Measurements from ENCODE around the gene CDK14. TPM values are rescaled to one million over a fixed set of nuclear protein-coding genes. Genes with fewer than 3 reads are reported as not detected.

Gene CDK14
- total and polyA plus RNA-seq, 11 donors: 2.9 to 37.7 (median 21.3) TPM

GRCh38 chr7:90982228-90982627, 386.1 kb downstream of the CDK14 start:
- intact Hi-C loops (cut with DNase I): no loop called here
- H3K4me1 ChIP-seq: peaks cover 0 to 1% (median 0%) of the 10 kb centered on the region in 12 donors
- 93 to 98% (median 96%) methylated on average over 2 of the region's 2 CpGs for WGBS, 4 donors
- peaks cover 0 to 12% (median 0%) of the 10 kb centered on the region in 9 donors for H3K36me3 ChIP-seq
- peaks cover 0 to 13% (median 0%) of the 10 kb centered on the region in 12 donors for H3K9me3 ChIP-seq
- H3K4me3 ChIP-seq: no peak overlapping the region
- DNase-seq (no peak), ATAC-seq (no peak)
- no peaks in the 10 kb centered on the region for H3K27me3 ChIP-seq
- H3K27ac ChIP-seq: no peak overlapping the region
- TF ChIP-seq CTCF (IDR thresholded peaks at IDR 0.05) (no peak), POLR2A (IDR thresholded peaks at IDR 0.05) (no peak)

GRCh38 chr7:90984692-90985091, 388.6 kb downstream of the CDK14 start:
- WGBS, 4 donors: 96 to 97% (median 97%) methylated on average over 1 of the region's 1 CpG
- peaks cover 0 to 12% (median 0%) of the 10 kb centered on the region in 9 donors for H3K36me3 ChIP-seq

GRCh38 chr7:90988516-90988915, 392.4 kb downstream of the CDK14 start:
- Histone ChIP-seq H3K4me3 (no peak overlapping the region), H3K27me3 (no peaks in the 10 kb centered on the region), H3K27ac (no peak overlapping the region), H3K9me3 (no peaks in the 10 kb centered on the region), H3K4me1 (peaks cover 0 to 15% (median 5%) of the 10 kb centered on the region in 12 donors), H3K36me3 (peaks cover 0 to 12% (median 0%) of the 10 kb centered on the region in 9 donors)
- peak in 2 of 5 donors; percentile 22 to 33 for DNase-seq
- TF ChIP-seq POLR2A (IDR thresholded peaks at IDR 0.05) (no peak), CTCF (IDR thresholded peaks at IDR 0.05) (no peak)
- WGBS, 4 donors: 12 to 31% (median 25%) methylated on average over 1 of the region's 1 CpG
- peak in 2 of 4 donors; percentile 36 to 61 for ATAC-seq
- intact Hi-C loops (cut with DNase I): no loop called here

More at GRCh38 chr7:90984692-90985091, 388.6 kb downstream of the CDK14 start:
- no peak overlapping the region for H3K4me3 ChIP-seq
- ATAC-seq (no peak), DNase-seq (no peak)
- H3K27ac ChIP-seq: no peak overlapping the region
- TF ChIP-seq CTCF (IDR thresholded peaks at IDR 0.05): no peak
- TF ChIP-seq POLR2A (IDR thresholded peaks at IDR 0.05): no peak
- no peaks in the 10 kb centered on the region for H3K27me3 ChIP-seq
- intact Hi-C loops (cut with DNase I): no loop called here
- H3K9me3 ChIP-seq: peaks cover 0 to 13% (median 0%) of the 10 kb centered on the region in 12 donors
- H3K4me1 ChIP-seq: peaks cover 0 to 15% (median 5%) of the 10 kb centered on the region in 12 donors

GRCh38 chr7:90988996-90989765, 393.1 kb downstream of the CDK14 start:
- intact Hi-C loops (cut with DNase I): no loop called here
- Histone ChIP-seq H3K4me3 (no peak overlapping the region), H3K27me3 (no peaks in the 10 kb centered on the region), H3K4me1 (peaks cover 0 to 15% (median 5%) of the 10 kb centered on the region in 12 donors), H3K36me3 (peaks cover 0 to 11% (median 0%) of the 10 kb centered on the region in 9 donors), H3K27ac (no peak overlapping the region), H3K9me3 (no peaks in the 10 kb centered on the region)
- DNase-seq: no peak
- TF ChIP-seq POLR2A (IDR thresholded peaks at IDR 0.05) (no peak), CTCF (IDR thresholded peaks at IDR 0.05) (no peak)
- ATAC-seq: no peak
- WGBS, 4 donors: 91 to 95% (median 95%) methylated on average over 5 of the region's 5 CpGs

All from heart left ventricle (tissue), 16 donors.